HuH-7.5 (cell line): ENCODE results near the gene ADH4.
"Not testable (repeated sequence)": the region's sequence is repeated elsewhere in the genome, so short reads cannot be mapped to it uniquely, and the experiment has no call there.

Source experiments
- DNase-seq: peaks from one replicate; pipeline ENCODE4 v3.0.0; 2011; ENCODE audit warnings: low spot score

ADH4 gene

DNA sequence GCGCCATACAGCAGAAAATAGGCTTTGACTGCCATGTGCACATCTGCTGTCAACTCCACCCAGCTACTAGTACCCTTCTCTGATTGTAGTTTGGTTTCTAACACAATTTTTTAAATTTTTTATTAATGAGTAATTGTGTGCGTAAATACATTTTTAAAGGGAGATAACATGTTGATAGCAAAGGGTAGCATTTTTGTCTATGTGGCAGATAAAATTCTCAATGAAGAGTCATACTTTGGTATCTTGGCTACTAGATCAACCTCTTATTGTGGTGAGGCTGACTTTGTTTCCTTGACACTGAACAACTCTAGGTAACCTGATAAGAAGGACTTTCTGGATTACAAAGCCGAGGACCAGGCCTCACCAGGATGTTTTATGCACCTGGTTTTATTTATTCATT, 9.5 kb downstream of the ADH4 start:
- no peak for DNase-seq

DNA sequence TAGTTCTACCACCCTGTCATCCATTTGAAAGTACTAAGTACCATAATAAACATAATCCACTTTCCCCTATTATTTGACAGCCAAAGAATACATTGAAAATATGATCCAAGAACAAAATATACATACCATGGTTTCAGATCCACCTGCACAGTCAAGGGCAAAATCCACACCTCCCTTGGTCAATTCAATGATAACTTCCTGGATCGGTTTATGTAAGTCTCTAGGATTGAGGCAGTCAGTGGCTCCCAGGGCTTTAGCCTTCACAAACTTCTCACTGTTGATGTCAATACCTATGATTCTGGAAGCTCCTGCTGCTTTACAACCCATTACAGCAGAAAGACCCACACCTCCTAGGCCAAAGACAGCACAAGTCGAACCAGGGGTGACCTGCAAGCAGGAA, 12.7 kb downstream of the ADH4 start:
- DNase-seq, result no peak

DNA sequence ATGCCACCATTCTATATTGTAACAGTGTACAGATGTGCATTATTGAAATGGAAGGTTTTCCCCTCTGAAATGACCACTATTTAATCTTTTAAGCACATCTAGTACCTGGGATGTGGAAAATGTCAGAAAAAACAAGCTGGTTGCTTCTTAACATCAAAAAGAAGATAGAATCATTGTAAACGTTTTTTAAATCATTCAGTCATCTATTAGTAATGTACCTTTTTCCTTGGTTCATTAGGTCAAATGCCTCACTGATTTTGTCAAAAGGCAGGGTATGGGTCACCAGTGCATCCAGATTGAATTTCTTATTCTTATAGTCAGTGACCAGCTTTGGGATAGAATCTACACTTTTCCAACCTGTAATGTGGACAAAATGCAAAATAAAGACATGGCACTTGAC, 17.7 kb downstream of the ADH4 start:
- DNase-seq, result no peak

DNA sequence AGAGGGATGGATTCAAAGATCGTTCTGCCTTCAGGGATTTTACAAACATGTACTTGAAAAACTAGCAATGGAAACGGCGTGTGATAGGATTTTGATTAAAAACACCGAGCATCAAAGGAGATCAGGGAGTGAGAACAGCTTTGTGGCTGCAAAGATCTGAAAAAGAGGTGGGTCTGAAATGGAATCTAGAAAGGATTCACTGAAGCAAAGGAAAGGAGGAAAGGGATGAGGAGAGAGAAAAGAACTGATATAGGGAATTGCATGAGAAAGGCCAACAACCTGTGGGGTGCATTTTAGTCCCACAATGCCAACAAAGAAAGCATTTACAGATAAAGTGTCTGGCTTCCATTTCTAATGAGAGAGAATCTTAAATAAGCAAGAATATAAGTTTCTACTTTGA, 23.1 kb downstream of the ADH4 start:
- DNase-seq, result no peak

DNA sequence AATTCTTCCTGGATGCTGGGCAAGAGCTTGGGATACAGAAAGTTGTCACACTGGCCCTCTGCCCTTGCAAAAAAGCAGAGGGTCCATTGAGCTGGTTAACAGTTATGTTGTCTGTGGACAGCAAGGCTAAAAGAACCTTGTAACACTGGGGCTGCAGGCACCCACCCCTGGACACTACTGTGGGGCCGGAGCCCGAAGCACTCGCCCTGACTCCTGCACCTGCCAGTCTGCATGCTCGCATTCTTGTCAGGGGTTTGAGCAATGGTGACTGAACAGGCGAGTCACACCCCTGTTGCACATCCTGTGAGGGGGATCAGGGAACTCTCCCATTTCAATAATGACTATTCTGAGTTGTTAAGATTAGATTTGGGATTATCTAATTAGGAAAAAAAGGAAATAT, 23.6 kb downstream of the ADH4 start:
- no peak for DNase-seq

DNA sequence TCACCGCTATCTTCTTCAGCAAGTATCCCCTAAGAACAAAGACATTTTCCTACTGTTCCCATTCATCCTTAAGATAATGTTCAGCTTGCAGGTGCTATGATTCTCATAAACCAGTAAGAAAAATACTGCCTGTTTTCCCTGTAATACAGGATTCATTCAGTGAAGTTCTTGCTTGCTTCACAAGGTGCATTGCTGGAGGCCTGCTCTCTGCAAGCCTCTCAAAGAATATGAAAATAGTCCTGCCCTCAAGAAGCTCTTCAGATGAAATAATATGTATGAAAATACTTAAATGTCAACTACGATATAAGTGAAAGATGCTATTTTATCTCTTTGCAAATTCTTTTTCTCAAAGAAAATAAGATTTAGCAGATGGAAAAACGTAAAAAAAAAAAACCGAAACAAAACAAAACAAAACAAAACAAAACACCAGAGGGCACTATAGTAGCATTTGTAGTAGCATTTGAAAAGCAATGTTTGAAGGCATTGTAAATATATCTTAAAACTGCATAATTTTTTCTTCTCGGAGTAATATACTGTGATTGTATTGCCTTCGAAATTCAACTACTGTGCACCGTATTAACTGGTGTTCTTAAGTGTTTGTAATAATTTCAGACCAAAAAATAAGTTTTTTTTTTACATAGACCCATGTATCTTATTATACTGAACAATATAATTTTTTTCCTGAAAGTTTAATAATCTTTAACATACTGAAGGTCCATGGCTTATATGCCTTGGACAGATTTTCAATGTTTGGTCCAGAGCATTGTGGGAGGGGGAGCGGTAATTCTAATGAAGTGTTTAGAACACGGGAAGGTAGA, 26.0 kb downstream of the ADH4 start:
- DNase-seq, result no peak

DNA sequence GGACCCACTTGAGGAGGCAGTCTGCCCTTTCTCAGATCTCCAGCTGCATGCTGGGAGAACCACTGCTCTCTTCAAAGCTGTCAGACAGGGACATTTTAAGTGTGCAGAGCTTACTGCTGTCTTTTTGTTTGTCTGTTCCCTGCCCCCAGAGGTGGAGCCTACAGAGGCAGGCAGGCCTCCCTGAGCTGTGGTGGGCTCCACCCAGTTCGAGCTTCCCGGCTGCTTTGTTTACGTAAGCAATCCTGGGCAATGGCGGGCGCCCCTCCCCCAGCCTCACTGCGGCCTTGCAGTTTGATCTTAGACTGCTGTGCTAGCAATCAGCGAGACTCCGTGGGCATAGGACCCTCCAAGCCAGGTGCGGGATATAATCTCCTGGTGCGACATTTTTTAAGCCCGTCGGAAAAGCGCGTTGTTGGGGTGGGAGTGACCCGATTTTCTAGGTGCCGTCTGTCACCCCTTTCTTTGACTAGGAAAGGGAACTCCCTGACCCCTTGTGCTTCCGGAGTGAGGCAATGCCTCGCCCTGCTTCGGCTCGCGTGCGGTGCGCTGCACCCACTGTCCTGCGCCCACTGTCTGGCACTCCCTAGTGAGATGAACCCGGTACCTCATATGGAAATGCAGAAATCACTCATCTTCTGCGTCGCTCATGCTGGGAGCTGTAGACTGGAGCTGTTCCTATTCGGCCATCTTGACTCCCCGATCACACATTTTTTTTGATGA, 26.8 kb downstream of the ADH4 start:
- not testable (repeated sequence) for DNase-seq

DNA sequence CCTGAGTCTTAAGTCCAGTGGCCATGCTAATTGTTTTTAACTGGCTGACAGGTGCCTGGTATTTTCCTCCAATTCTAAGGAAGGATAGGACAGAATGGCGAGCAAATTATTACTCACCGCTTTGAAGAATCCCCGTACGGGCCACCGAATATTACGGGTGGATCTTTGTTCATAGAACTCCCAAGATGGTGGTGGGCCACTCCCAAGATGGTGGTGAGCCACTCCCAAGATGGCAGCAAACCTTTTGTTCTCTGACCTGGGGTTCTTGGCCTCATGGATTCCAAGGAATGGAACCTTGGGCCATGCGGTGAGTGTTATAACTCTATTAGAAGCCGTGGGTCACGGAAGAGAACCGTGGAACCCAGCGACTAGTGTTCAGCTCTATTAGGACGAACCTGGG, 34.8 kb downstream of the ADH4 start:
- DNase-seq, result not testable (repeated sequence)

DNA sequence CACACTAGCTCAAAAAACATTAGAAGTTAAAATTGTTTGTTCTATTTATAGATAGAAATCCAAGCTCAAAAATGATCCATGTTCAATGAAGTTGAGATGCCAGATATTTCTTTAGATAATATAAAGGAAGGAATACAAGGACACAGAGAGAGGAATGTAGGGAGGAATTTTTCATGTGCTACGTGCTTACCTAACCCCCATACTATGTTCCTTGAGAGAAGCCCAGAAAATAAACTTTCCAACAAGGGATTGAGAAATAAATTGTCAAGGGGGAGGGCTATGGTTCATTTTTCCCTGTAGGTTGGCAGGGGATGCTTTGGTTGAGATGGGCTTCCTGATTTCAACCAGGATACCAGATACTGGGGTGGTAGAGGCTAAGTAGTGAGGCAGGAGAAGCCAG, 39.9 kb downstream of the ADH4 start:
- DNase-seq, result no peak

DNA sequence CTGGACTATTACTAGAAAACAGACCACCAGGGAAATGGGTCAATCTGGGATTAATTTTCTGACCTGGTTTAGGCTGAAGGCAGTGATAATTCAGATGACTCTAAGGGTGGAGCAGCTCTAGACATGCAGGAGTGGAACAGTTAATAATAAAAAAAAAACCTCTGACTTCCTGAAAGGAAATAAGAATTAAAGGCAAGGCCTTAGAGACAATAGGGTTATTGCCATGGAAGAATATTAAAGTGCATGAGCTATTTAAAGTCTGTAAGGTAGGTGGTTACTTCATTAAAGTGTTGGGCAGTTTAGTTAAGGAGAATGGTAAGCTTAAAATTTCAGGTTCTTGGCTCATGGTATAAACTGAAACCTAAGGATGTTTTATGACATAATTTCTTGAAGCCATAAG, 40.9 kb downstream of the ADH4 start:
- DNase-seq, result no peak

DNA sequence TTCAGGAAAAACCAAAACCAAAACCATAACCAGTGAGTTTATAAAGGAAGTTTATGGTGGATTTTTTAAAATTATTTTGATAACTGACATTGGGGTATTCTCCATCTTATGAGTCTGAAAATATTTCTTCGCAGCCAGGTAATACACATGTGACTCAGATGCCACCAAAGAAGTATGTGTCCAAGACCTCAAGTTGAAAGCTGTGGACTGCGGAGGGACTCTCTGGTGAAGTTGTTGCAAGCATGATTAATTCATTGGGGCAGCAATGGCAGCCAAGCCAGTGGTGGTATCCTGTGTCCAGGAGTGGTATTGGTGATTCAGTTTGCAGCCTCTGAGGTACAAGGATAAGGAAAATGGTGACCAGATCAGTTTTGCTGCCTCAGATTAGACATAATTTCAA, 41.5 kb downstream of the ADH4 start:
- no peak for DNase-seq

DNA sequence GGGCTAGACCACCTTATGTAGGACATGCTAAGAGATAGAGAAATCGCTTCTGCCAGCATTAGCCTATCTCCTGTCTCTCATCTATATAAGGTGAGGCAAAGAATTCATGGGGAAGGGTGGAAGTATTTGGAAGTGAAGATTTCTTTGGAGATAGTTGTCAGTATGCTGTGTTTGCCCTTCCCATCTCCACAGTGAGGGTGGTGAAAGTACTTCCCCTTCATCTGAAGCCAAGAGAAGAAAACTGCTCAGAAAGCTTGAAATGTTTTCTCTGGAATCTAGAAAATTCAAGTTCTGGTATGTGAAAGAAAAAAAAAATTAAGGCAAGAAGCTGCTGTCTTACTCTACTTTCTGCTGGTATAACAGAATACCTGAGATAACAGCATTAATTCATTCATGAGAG, 43.2 kb downstream of the ADH4 start:
- DNase-seq, result no peak

DNA sequence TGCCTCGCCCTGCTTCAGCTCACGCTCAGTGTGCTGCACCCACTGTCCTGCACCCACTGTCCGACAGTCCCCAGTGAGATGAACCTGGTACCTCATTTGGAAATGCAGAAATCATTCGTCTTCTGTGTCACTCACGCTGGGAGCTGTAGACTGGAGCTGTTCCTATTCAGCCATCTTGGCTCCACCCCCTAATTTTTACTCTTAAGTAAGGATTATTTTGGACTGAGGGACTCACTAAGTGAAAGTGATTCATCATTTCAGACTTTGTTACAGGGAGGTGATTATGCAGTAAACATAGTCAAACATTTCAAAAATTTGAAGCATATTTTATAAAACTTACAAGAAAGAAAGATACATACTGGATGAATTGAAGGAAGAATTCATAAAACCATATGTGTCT, 44.3 kb downstream of the ADH4 start:
- DNase-seq, result not testable (repeated sequence)

DNA sequence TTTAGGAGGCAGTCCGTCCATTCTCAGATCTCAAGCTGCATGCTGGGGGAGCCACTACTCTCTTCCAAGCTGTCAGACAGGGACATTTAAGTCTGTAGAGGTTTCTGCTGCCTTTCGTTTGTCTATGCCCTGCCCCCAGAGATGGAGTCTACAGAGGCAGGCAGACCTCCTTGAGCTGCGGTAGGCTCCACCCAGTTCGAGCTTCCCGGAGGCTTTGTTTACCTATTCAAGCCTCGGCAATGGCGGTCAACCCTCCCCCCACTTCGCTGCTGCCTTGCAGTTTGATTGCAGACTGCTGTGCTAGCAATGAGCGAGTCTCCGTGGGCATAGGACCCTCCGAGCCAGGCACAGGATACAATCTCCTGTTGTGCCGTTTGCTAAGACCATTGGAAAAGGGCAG, 44.8 kb downstream of the ADH4 start:
- DNase-seq, result no peak

DNA sequence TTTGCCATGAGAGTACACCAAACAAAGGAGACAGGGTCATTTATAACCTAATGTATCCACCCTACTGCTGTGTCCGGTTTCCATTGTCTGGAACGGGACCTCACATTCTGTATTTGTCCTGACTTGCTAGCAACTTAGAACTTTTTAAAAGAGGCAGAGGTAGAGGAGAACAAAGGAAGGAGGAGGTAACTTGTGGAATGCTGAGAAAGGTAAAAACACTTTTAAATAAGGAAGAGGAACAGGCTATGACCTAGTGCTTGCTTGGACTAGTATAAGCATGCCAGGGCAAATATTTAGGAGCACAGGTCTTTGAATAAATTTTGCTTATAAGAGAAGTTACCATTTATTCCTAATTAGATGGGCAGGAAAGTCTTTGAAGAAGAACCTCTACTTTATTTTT, 52.3 kb downstream of the ADH4 start:
- DNase-seq, result not testable (repeated sequence)

DNA sequence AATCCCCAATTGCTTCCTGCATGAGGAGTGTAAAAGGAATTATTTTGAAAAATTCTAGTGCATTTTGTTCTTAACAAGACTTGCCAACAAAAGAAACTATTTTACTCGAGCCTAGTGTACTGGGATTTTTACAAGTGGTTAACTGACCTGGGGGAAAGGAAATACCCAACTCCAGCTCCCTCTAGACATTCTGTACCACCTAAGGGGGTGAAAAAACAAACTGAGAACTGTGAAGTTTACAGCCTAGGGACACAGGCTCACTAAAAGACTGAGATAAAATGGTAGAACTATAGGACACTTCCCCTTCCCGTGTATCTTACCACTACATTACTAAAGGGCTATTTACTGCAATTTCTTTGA, 52.9 kb downstream of the ADH4 start:
- no peak for DNase-seq

DNA sequence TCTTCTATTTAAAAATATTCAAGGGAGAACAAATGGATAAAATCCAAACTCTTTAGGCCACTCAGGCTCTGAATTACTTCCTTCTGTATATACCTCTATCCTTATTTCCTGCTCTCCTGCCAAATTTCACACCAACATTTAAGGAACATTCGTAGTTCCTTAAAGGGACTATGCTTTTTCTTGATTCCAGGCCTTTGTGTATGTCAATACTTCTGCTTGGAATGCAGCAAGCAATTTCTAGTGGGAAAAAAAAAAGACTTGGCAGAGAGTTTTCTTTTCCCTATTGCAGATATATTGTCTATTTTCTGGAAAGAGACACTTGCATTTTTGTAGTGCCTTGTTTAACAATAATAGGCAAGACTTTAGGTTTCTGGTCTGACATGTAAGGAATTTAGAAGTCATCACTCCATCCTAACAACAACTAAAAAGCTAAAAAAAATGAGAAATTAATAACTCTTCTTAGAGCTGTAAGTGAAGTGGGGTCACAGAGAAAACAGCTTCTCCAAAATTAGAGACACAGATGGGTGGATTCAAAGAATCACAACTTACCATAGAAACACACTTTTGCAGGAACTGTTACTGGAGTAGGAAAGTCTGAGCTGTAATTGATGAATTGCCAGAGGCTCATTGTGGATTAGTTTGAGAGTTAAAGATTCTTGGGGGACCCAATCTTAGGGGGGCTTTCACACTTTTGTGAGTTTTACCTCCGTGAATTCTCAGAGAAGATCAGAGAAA, 53.4 kb downstream of the ADH4 start:
- no peak for DNase-seq

DNA sequence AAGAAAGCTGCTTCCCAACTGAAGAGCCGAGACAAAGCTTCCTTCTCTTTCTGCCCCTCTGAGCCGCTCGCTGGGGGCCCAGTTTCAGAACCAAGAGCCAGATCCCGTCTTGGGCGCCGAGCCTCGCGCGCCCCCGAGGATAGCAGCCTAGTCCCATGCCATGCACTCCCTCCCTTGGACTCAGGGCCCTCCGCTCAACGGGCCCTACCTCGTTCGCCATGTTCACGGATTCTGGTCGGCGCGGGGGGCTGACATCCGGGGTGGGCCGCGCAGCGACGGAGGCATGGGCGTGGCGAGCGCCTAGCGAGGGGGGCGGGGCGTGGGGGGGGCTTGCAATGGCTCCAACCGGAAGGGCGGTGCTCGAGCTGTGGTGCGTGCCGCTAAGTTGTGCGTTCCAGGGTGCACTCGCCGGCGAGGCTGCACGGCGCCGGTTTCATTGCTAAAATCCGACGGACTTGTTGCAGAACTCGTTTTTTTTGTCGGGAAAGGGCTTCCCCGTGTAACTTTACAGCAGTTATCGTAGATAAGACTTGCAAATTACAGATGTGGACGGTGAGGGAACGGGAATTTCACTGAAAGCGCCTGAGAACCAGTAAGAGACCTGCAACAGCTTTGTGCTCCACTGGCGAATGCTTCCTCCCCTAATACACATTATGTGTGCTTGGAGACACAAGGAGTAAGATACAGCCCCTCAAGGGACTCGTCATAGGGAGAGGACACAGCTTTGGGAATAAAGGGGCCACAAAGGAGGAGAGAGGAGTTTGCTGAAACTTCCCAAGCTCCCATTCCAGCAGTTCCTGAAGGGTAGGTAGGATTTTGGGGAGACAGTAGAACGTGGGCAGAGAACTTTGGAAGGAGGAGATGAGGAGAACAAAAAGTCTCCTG, 55.4 kb downstream of the ADH4 start, which contains the start of gene ADH5:
Gene ADH5, minus strand, starts transcription at position 308 of the 885 bp plus-strand sequence. Its CDS starts 88 bp downstream, at position 220.
- DNase-seq, result peak; percentile 51

DNA sequence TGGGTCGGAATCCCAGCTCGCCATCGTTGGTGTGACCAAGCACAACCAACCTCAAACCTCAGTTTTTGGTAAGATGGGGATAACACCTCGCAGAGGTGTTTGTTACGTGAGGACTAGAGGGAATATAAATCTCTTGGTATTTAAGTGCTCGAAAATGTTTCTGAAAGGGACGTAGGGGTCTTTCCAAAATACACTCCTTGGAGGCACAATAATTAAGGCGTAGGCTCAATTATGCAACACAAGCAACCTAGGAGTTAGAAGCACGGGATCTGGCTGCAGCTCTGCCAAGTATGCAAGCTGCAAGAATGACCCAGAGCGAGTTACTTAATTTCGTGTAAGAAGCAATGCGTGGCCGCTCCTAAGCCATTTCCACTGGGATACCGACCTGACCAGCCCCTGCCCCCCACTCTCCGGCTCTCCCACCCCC, 56.1 kb downstream of the ADH4 start:
- DNase-seq, result peak; percentile 27

DNA sequence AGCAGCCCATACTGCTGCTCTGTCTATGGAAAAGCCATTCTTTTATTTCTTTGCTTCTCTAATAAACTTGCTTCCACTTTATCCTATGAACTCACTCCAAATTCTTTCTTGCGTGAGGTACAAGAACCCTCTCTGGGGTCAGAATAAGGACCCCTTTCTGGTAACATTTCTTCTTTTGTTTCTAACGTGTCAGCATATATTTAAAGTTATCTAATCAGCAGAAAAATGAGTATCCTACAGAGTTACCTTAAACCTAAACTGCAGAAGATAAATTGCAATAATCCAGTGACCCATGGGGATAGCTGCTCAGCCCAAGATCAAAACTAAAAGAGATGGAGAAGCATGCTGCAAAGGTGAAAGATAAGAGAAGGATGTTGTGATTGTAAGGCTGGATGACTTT, 59.5 kb downstream of the ADH4 start:
- no peak for DNase-seq

DNA sequence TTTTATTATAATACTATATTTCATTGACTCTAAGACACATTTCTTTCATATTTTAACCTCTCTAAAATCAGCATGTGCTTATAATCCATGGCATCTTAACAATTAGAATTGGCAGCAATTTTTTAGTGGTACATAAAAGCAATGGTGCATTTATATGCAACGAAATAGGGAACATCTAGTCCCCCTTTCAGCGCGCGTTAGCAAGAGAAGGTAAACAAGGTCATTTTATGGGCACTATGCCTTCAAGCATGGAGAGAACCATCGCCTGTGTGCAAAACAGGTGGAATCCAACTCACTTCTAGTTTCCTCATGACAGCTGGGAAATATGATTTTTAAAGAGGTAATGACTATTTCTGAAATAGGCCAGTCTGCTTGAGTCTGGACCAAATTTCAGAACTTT, 61.9 kb downstream of the ADH4 start:
- no peak for DNase-seq

DNA sequence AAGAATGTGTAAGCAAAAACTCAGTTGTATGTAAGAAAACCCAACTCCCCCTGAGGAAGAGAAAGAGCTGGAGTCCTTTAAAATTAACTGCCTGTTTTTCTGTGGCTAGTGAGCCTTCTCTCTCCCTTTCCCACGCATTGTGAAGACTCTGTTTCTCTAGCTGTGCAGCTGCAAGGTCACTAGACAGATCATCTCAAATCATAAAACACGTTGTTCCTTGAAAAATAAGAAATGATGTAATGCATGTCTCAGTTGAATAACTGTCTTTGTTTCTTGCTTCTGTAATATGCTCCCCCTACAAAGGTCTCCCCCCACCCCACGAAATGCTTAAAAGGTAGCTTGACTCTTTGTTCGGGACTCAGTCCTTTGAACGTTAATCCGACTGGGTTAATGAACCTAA, 63.2 kb downstream of the ADH4 start:
- DNase-seq, result not testable (repeated sequence)
